SU-DHL-6 (cell line): Measurements from ENCODE around the gene CYB5A.

ENCODE experiments used
- H2AFZ ChIP-seq: fragments of 200-600 bp; sonication (generic); 2 replicates; pipeline ENCODE4 v1.6.1; 2014; ENCODE audit warnings: low read depth, mild to moderate bottlenecking, moderate library complexity, mixed read lengths, antibody characterized with exemption, low read length; ENCODE audit not compliant: severe bottlenecking
- H3F3A ChIP-seq: fragments of 200-600 bp; shearing (Covaris generic); 2 replicates; pipeline ENCODE4 v1.6.0; 2016; ENCODE audit warnings: antibody characterized with exemption, mild to moderate bottlenecking; ENCODE audit not compliant: insufficient read depth
- H3K27ac ChIP-seq: fragments of 200-600 bp; sonication (generic); 2 replicates; pipeline ENCODE4 v1.5.1; 2016; ENCODE audit warnings: low read depth, mild to moderate bottlenecking, low read length, moderate library complexity, mixed read lengths
- H3K27me3 ChIP-seq: fragments of 200-600 bp; sonication (generic), shearing (Covaris generic); 2 replicates; pipeline ENCODE4 v1.6.0; 2014; ENCODE audit warnings: mild to moderate bottlenecking, low read length
- H3K36me3 ChIP-seq: fragments of 200-600 bp; sonication (generic); 2 replicates; pipeline ENCODE4 v1.6.1; 2014; ENCODE audit warnings: mild to moderate bottlenecking, low read length, mixed read lengths
- H3K4me2 ChIP-seq: fragments of 300-600, 200-600 bp; shearing (Covaris generic), sonication (generic); 2 replicates; pipeline ENCODE4 v1.6.0; 2014; ENCODE audit warnings: low read length, low read depth, mild to moderate bottlenecking; ENCODE audit not compliant: poor library complexity, severe bottlenecking
- H3K4me3 ChIP-seq: fragments of 200-600 bp; sonication (generic); 2 replicates; pipeline ENCODE4 v1.5.1; 2014; ENCODE audit warnings: antibody characterized with exemption, low read length, mild to moderate bottlenecking, mixed read lengths; ENCODE audit not compliant: insufficient read depth, poor library complexity, severe bottlenecking
- H3K79me2 ChIP-seq: fragments of 200-600 bp; sonication (generic); 2 replicates; pipeline ENCODE4 v1.6.1; 2014; ENCODE audit warnings: mild to moderate bottlenecking, low read length, moderate library complexity; ENCODE audit not compliant: insufficient read depth
- H3K9ac ChIP-seq: fragments of 200-600 bp; sonication (generic); 2 replicates; pipeline ENCODE4 v1.7.0; 2014; ENCODE audit warnings: mild to moderate bottlenecking, low read length
- H3K9me2 ChIP-seq: fragments of 200-600 bp; sonication (generic); replicated peaks from 2 replicates; pipeline ENCODE4 v1.6.1; 2014; ENCODE audit warnings: low read length; ENCODE audit not compliant: insufficient read depth
- H3K9me3 ChIP-seq: fragments of 200-600 bp; sonication (generic); 2 replicates; pipeline ENCODE4 v1.6.1; 2014; ENCODE audit warnings: low read length, mixed read lengths; ENCODE audit not compliant: insufficient read depth
- H4K20me1 ChIP-seq: fragments of 200-600 bp; sonication (generic); 2 replicates; pipeline ENCODE4 v1.6.1; 2014; ENCODE audit warnings: low read depth, mild to moderate bottlenecking, antibody characterized with exemption, low read length, moderate library complexity, mixed read lengths
- EZH2phosphoT487 ChIP-seq: fragments of 200-600 bp; sonication (generic), shearing (Covaris generic); conservative IDR thresholded peaks from 2 replicates; pipeline ENCODE4 v1.6.1; 2018; ENCODE audit warnings: mild to moderate bottlenecking, antibody characterized with exemption, low read length, moderate library complexity, mixed read lengths
- TF ChIP-seq, protein P1 (sequence below): fragments of 200-600 bp; sonication (generic); IDR thresholded peaks from one replicate; pipeline ENCODE4 v1.5.1; 2017; ENCODE audit warnings: antibody characterized with exemption, mild to moderate bottlenecking, low read length, moderate library complexity; ENCODE audit not compliant: insufficient read depth, poor library complexity, severe bottlenecking

CYB5A gene

DNA sequence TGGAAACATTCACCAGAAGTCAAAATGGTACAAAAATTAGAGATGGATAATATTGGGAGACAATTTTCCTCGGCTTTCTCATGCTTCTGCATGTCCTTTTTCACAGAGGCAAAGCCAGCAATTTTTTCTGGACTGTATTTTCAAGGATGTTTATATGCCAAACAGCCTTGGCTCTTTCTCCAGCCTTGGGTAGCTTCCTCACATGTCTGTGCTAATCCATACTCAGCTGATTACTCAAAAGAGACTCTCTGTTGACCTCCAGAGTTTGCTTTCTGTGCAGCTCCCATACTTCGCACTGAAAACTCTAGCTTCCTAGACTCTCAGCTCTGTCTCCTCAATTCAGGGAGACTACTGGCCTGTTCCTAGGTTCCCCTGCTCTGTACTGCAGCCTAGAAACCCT, 34.5 kb upstream of the CYB5A start:
- Histone ChIP-seq H3K4me3 (no peak overlapping the region), H3K9ac (no peak overlapping the region), H3K79me2 (no peaks in the 10 kb centered on the region), H3K9me2 (no peaks in the 10 kb centered on the region), H3K27ac (no peak overlapping the region), H3K9me3 (no peaks in the 10 kb centered on the region), H3K4me2 (no peak overlapping the region), H4K20me1 (no peaks in the 10 kb centered on the region), H2AFZ (no peak overlapping the region), H3F3A (no peaks in the 10 kb centered on the region), H3K27me3 (no peaks in the 10 kb centered on the region), H3K36me3 (no peaks in the 10 kb centered on the region)
- TF ChIP-seq, protein P1, sequence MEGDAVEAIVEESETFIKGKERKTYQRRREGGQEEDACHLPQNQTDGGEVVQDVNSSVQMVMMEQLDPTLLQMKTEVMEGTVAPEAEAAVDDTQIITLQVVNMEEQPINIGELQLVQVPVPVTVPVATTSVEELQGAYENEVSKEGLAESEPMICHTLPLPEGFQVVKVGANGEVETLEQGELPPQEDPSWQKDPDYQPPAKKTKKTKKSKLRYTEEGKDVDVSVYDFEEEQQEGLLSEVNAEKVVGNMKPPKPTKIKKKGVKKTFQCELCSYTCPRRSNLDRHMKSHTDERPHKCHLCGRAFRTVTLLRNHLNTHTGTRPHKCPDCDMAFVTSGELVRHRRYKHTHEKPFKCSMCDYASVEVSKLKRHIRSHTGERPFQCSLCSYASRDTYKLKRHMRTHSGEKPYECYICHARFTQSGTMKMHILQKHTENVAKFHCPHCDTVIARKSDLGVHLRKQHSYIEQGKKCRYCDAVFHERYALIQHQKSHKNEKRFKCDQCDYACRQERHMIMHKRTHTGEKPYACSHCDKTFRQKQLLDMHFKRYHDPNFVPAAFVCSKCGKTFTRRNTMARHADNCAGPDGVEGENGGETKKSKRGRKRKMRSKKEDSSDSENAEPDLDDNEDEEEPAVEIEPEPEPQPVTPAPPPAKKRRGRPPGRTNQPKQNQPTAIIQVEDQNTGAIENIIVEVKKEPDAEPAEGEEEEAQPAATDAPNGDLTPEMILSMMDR = no peak
- no peak for TF ChIP-seq EZH2phosphoT487

DNA sequence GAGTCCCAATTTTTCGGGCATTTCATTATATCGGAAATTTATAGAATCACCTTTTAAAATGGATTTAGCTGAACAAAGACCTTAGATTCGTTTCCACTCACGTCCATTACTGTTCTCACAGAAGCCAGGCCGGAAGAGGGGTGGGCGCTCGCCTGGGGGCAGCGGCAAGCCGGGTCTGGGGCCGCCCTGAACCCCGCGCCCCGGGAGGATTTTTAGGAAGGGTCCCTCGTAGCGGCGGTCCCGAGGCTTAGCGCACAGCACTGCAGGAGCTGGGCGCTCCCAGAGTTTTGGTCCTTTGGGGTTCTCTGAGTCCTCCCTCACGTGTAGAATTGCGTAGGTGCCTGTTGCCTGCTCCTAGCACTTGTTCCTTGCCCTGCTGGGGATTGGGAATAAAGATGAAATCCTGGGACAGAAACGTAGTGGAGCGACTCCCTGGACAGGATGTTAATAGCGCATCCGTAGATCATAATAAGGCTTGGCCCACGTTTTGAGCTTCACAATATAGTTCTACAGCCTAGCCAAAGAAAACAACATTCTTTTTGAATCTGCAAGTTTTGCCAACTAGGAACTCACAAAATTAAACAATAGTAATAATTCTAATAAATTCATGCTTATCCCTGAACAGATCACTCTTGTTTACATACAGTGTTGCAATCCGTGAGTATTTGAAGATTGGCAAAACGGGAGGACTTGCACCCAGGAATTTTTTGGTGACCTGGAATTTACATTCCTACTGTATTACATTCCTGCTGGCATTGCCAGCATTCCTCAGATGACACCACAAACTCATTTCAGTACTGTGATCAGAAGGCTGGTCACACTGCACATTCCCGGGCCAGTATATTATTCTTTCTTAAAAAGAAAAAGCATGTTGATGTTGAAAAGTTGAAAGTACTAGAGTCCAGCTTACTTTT, 24.8 kb upstream of the CYB5A start:
- Histone ChIP-seq H3K79me2 (no peaks in the 10 kb centered on the region), H3K4me3 (no peak overlapping the region), H3K9me2 (no peaks in the 10 kb centered on the region), H3K36me3 (no peaks in the 10 kb centered on the region), H3F3A (no peaks in the 10 kb centered on the region), H4K20me1 (no peaks in the 10 kb centered on the region), H2AFZ (no peak overlapping the region), H3K27me3 (no peaks in the 10 kb centered on the region), H3K4me2 (no peak overlapping the region), H3K9me3 (no peaks in the 10 kb centered on the region), H3K27ac (no peak overlapping the region), H3K9ac (no peak overlapping the region)
- no peak for TF ChIP-seq EZH2phosphoT487
- TF ChIP-seq, protein P1 = no peak

DNA sequence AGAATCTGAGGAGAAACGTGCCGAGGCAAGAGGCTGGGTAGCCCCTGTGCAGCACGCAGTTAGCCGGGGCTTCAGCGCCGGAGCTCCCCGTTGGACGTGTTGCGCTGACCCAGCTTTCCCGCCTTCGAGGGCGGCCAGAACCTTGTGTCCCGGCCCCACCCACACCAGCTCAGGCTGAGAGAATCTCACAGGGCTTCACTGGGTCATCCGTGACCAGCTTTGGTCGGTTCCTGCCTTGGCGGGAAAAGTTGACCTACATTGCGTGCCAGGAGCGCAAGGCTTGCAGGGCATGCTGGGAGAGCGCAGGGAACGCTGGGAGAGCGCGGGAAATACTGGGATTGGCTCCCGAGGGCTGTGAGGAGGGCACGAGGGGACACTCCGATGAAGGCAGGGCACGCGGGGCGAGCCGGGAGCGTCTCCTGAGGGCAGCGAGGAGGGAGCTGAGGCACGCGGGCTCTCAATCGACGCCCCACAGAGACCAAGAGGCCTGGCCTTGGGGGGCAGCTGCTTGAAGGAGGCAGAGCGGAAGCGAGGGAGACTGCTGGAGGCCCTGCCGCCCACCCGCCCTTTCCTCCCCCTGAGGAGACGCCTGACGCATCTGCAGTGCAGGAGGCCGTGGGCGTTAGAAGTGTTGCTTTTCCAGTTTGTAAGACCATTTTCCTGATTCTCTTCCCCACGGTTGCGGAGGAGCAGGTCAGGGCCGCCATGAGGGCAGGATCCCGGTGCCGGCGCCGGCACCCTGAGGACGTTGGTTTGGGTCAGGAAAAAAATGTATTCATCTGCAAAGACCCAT, 23.9 kb upstream of the CYB5A start, which contains the start of gene C18orf63:
Gene C18orf63, plus strand, starts transcription at position 376 of the 793 bp plus-strand sequence. CDS start 2,027 bp downstream, outside the sequence.
- no peaks in the 10 kb centered on the region for H4K20me1 ChIP-seq
- TF ChIP-seq, protein P1 = no peak
- no peak for TF ChIP-seq EZH2phosphoT487
- no peak within 1 kb of the TSS for H3K9ac ChIP-seq
- H3K9me2 ChIP-seq = no peaks in the 10 kb centered on the region
- H3K9me3 ChIP-seq = no peaks in the 10 kb centered on the region
- no peak within 1 kb of the TSS for H3K4me3 ChIP-seq
- no peak within 1 kb of the TSS for H2AFZ ChIP-seq
- H3K27ac ChIP-seq = no peak within 1 kb of the TSS
- no peaks in the 10 kb centered on the region for H3K27me3 ChIP-seq
- H3K79me2 ChIP-seq = no peaks in the 10 kb centered on the region
- H3K4me2 ChIP-seq = no peak within 1 kb of the TSS
- H3F3A ChIP-seq = no peaks in the 10 kb centered on the region
- no peaks in the 10 kb centered on the region for H3K36me3 ChIP-seq
